ENCODE measurements around the gene SORBS1. TPM values are rescaled to one million over a fixed set of nuclear protein-coding genes. Genes with fewer than 3 reads are reported as not detected.

SORBS1 gene
- total and polyA plus RNA-seq, 8 donors, result 11.4 to 25.6 (median 16.8) TPM

GRCh38 chr10:95505641-95506040 is 55.5 kb downstream of the SORBS1 start:
- ATAC-seq, result no peak
- no peak for DNase-seq
- H3K36me3 ChIP-seq, result no peaks in the 10 kb centered on the region
- intact Hi-C loops (cut with DNase I), result no loop called here
- FAIRE-seq, result no peak
- H3K27me3 ChIP-seq, result no peaks in the 10 kb centered on the region
- TF ChIP-seq, protein P1, sequence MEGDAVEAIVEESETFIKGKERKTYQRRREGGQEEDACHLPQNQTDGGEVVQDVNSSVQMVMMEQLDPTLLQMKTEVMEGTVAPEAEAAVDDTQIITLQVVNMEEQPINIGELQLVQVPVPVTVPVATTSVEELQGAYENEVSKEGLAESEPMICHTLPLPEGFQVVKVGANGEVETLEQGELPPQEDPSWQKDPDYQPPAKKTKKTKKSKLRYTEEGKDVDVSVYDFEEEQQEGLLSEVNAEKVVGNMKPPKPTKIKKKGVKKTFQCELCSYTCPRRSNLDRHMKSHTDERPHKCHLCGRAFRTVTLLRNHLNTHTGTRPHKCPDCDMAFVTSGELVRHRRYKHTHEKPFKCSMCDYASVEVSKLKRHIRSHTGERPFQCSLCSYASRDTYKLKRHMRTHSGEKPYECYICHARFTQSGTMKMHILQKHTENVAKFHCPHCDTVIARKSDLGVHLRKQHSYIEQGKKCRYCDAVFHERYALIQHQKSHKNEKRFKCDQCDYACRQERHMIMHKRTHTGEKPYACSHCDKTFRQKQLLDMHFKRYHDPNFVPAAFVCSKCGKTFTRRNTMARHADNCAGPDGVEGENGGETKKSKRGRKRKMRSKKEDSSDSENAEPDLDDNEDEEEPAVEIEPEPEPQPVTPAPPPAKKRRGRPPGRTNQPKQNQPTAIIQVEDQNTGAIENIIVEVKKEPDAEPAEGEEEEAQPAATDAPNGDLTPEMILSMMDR (IDR thresholded peaks at IDR 0.05), result no peak
- WGBS, 2 donors, result 69 to 71% methylated on average over 3 of the region's 3 CpGs
- H3K9me3 ChIP-seq, result no peaks in the 10 kb centered on the region
- no peak overlapping the region for H3K27ac ChIP-seq
- no peak overlapping the region for H3K4me3 ChIP-seq
- peaks cover 0 to 35% (median 28%) of the 10 kb centered on the region in 3 donors for H3K4me1 ChIP-seq

- no peak overlapping the region for H3K4me3 ChIP-seq
- 28% methylated on average over 5 of the region's 5 CpGs for WGBS, 2 donors
- H3K4me1 ChIP-seq, result peaks cover 0 to 40% (median 28%) of the 10 kb centered on the region in 3 donors
- FAIRE-seq (no peak), ATAC-seq (no peak), DNase-seq (no peak)
- no peaks in the 10 kb centered on the region for H3K36me3 ChIP-seq
- H3K27ac ChIP-seq, result no peak overlapping the region
- H3K9me3 ChIP-seq, result no peaks in the 10 kb centered on the region
- TF ChIP-seq, protein P1 (IDR thresholded peaks at IDR 0.05), result no peak
- intact Hi-C loops (cut with DNase I), result no loop called here
- no peaks in the 10 kb centered on the region for H3K27me3 ChIP-seq
Measured at GRCh38 chr10:95505084-95505610, 56.0 kb downstream of the SORBS1 start.

GRCh38 chr10:95504246-95504691 is 56.9 kb downstream of the SORBS1 start:
- Histone ChIP-seq H3K4me3 (no peak overlapping the region), H3K36me3 (no peaks in the 10 kb centered on the region), H3K4me1 (peaks cover 0 to 40% (median 28%) of the 10 kb centered on the region in 3 donors), H3K27me3 (no peaks in the 10 kb centered on the region), H3K27ac (no peak overlapping the region), H3K9me3 (no peaks in the 10 kb centered on the region)
- intact Hi-C loops (cut with DNase I), result no loop called here
- 69 to 75% methylated on average over 4 of the region's 4 CpGs for WGBS, 2 donors
- no peak for FAIRE-seq
- no peak for ATAC-seq
- TF ChIP-seq, protein P1 (IDR thresholded peaks at IDR 0.05), result no peak
- DNase-seq, result no peak

GRCh38 chr10:95503526-95503925 is 57.6 kb downstream of the SORBS1 start:
- H3K4me3 ChIP-seq, result no peak overlapping the region
- H3K4me1 ChIP-seq, result peaks cover 0 to 35% (median 24%) of the 10 kb centered on the region in 3 donors
- DNase-seq, result no peak
- H3K27me3 ChIP-seq, result no peaks in the 10 kb centered on the region
- intact Hi-C loops (cut with DNase I), result no loop called here
- 79 to 80% methylated on average over 3 of the region's 3 CpGs for WGBS, 2 donors
- H3K36me3 ChIP-seq, result no peaks in the 10 kb centered on the region
- TF ChIP-seq, protein P1 (IDR thresholded peaks at IDR 0.05), result no peak
- no peak for FAIRE-seq
- no peaks in the 10 kb centered on the region for H3K9me3 ChIP-seq
- ATAC-seq, result no peak
- H3K27ac ChIP-seq, result no peak overlapping the region

DNA sequence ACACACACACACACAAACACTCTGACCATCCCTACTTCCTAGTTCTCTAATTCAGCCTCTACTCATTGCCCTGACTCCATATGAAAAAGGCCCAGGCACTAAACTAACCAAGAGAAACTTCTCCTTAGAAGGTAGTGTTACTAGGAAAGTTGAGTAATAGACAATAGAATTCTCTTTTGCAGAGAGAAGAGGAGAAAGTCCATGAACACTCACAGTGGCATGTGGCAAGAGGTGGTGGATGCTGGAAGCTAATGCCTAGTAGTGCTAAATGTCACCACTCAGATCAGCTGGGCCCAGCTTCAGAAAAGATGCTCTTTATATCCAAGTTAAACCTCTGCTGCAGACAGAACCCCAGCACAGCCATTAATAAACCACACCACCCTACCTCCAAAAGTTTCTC is 58.2 kb downstream of the SORBS1 start:
- no peaks in the 10 kb centered on the region for H3K27me3 ChIP-seq
- no peak overlapping the region for H3K27ac ChIP-seq
- FAIRE-seq, result no peak
- H3K9me3 ChIP-seq, result no peaks in the 10 kb centered on the region
- intact Hi-C loops (cut with DNase I), result no loop called here
- DNase-seq, result no peak
- TF ChIP-seq, protein P1 (IDR thresholded peaks at IDR 0.05), result no peak
- ATAC-seq, result no peak
- H3K36me3 ChIP-seq, result no peaks in the 10 kb centered on the region
- peaks cover 0 to 35% (median 24%) of the 10 kb centered on the region in 3 donors for H3K4me1 ChIP-seq
- no peak overlapping the region for H3K4me3 ChIP-seq

Data from pancreas (tissue), 10 donors.